ES-I3 (cell line): ENCODE measurements around the gene HDAC8.
"Not testable (repeated sequence)": the region's sequence is repeated elsewhere in the genome, so short reads cannot be mapped to it uniquely, and the experiment has no call there.

Experiments used
- H3K36me3 ChIP-seq: 2 replicates; pipeline ENCODE4 v1.6.1; 2013; ENCODE audit warnings: mild to moderate bottlenecking, low read length, control low read depth, moderate library complexity; ENCODE audit not compliant: insufficient read depth
- H3K4me1 ChIP-seq: 2 replicates; pipeline ENCODE4 v1.6.1; 2013; ENCODE audit warnings: mild to moderate bottlenecking, control low read depth, low read length; ENCODE audit not compliant: insufficient read depth
- H3K9ac ChIP-seq: 2 replicates; pipeline ENCODE4 v1.6.1; 2013; ENCODE audit warnings: low read depth, mild to moderate bottlenecking, low read length, moderate library complexity
- H3K9me3 ChIP-seq: 2 replicates; pipeline ENCODE4 v1.6.1; 2013; ENCODE audit warnings: mild to moderate bottlenecking, low read length, moderate library complexity; ENCODE audit not compliant: control insufficient read depth, insufficient read depth

The HDAC8 gene

GRCh38 chrX:72461288-72461687 lies 111.4 kb downstream of the HDAC8 start:
- H3K9ac ChIP-seq: no peak overlapping the region
- no peaks in the 10 kb centered on the region for H3K9me3 ChIP-seq
- H3K36me3 ChIP-seq: no peaks in the 10 kb centered on the region
- H3K4me1 ChIP-seq: no peaks in the 10 kb centered on the region

- no peak overlapping the region for H3K9ac ChIP-seq
- H3K9me3 ChIP-seq: no peaks in the 10 kb centered on the region
- H3K36me3 ChIP-seq: no peaks in the 10 kb centered on the region
- no peaks in the 10 kb centered on the region for H3K4me1 ChIP-seq
Observed at GRCh38 chrX:72460715-72461114, 111.9 kb downstream of the HDAC8 start.

- not testable (repeated sequence) for H3K9ac ChIP-seq, H3K9me3 ChIP-seq, H3K4me1 ChIP-seq, H3K36me3 ChIP-seq
Observed at GRCh38 chrX:72449034-72449433, 123.6 kb downstream of the HDAC8 start.

- H3K36me3 ChIP-seq, H3K9me3 ChIP-seq, H3K9ac ChIP-seq, H3K4me1 ChIP-seq: not testable (repeated sequence)
Observed at GRCh38 chrX:72440764-72441163, 131.9 kb downstream of the HDAC8 start.

GRCh38 chrX:72436010-72436409 lies 136.6 kb downstream of the HDAC8 start:
- peaks cover 3% of the 10 kb centered on the region; the same call in 1 of the 2 replicates for H3K36me3 ChIP-seq
- no peaks in the 10 kb centered on the region for H3K4me1 ChIP-seq
- H3K9ac ChIP-seq: no peak overlapping the region
- H3K9me3 ChIP-seq: no peaks in the 10 kb centered on the region; the same call in 1 of the 2 replicates

- Histone ChIP-seq H3K9me3 (peaks cover 3% of the 10 kb centered on the region; the same call in 1 of the 2 replicates), H3K36me3 (peaks cover 3% of the 10 kb centered on the region; the same call in 1 of the 2 replicates), H3K4me1 (no peaks in the 10 kb centered on the region), H3K9ac (no peak overlapping the region)
Observed at GRCh38 chrX:72430405-72430968, 142.2 kb downstream of the HDAC8 start.

GRCh38 chrX:72421797-72422196 lies 150.8 kb downstream of the HDAC8 start:
- Histone ChIP-seq H3K9me3 (peaks cover 7% of the 10 kb centered on the region; the same call in 1 of the 2 replicates), H3K9ac (no peak overlapping the region), H3K36me3 (no peaks in the 10 kb centered on the region), H3K4me1 (no peaks in the 10 kb centered on the region)

- no peaks in the 10 kb centered on the region for H3K9me3 ChIP-seq
Observed at GRCh38 chrX:72409993-72410392, 162.7 kb downstream of the HDAC8 start.

GRCh38 chrX:72408885-72409284 lies 163.8 kb downstream of the HDAC8 start:
- no peaks in the 10 kb centered on the region for H3K36me3 ChIP-seq
- H3K9ac ChIP-seq: no peak overlapping the region
- H3K9me3 ChIP-seq: no peaks in the 10 kb centered on the region
- H3K4me1 ChIP-seq: no peaks in the 10 kb centered on the region

More at GRCh38 chrX:72409993-72410392, 162.7 kb downstream of the HDAC8 start:
- H3K36me3 ChIP-seq: no peaks in the 10 kb centered on the region
- H3K9ac ChIP-seq: no peak overlapping the region
- no peaks in the 10 kb centered on the region for H3K4me1 ChIP-seq

GRCh38 chrX:72405136-72405535 lies 167.5 kb downstream of the HDAC8 start:
- H3K4me1 ChIP-seq, H3K36me3 ChIP-seq, H3K9me3 ChIP-seq, H3K9ac ChIP-seq: not testable (repeated sequence)

GRCh38 chrX:72402614-72403013 lies 170.0 kb downstream of the HDAC8 start:
- no peaks in the 10 kb centered on the region for H3K9me3 ChIP-seq
- no peak overlapping the region for H3K9ac ChIP-seq
- no peaks in the 10 kb centered on the region for H3K36me3 ChIP-seq
- no peaks in the 10 kb centered on the region for H3K4me1 ChIP-seq

GRCh38 chrX:72399816-72400215 lies 172.8 kb downstream of the HDAC8 start:
- H3K9ac ChIP-seq: no peak overlapping the region
- no peaks in the 10 kb centered on the region for H3K36me3 ChIP-seq
- no peaks in the 10 kb centered on the region for H3K9me3 ChIP-seq
- peaks cover 12% of the 10 kb centered on the region for H3K4me1 ChIP-seq

GRCh38 chrX:72396117-72396516 lies 176.5 kb downstream of the HDAC8 start:
- Histone ChIP-seq H3K36me3 (no peaks in the 10 kb centered on the region), H3K9ac (no peak overlapping the region), H3K9me3 (no peaks in the 10 kb centered on the region), H3K4me1 (peaks cover 24% of the 10 kb centered on the region)

GRCh38 chrX:72395237-72395636 lies 177.4 kb downstream of the HDAC8 start:
- Histone ChIP-seq H3K9me3 (no peaks in the 10 kb centered on the region), H3K4me1 (peaks cover 24% of the 10 kb centered on the region), H3K36me3 (no peaks in the 10 kb centered on the region), H3K9ac (no peak overlapping the region)

GRCh38 chrX:72394518-72395170 lies 178.0 kb downstream of the HDAC8 start:
- H3K4me1 ChIP-seq: peaks cover 24% of the 10 kb centered on the region
- no peaks in the 10 kb centered on the region for H3K36me3 ChIP-seq
- no peaks in the 10 kb centered on the region for H3K9me3 ChIP-seq
- H3K9ac ChIP-seq: no peak overlapping the region
